SU-DHL-6 (cell line): ENCODE data around the gene LRRC46.

Source experiments
- CTCF ChIP-seq: fragments of 200-600 bp; sonication (generic); IDR thresholded peaks from one replicate; pipeline ENCODE4 v1.5.1; 2017; ENCODE audit warnings: antibody characterized with exemption, mild to moderate bottlenecking, low read length, moderate library complexity; ENCODE audit not compliant: insufficient read depth, poor library complexity, severe bottlenecking
- EZH2phosphoT487 ChIP-seq: fragments of 200-600 bp; sonication (generic), shearing (Covaris generic); conservative IDR thresholded peaks from 2 replicates; pipeline ENCODE4 v1.6.1; 2018; ENCODE audit warnings: mild to moderate bottlenecking, antibody characterized with exemption, low read length, moderate library complexity, mixed read lengths

GRCh38 chr17:47816111-47816735, 15.2 kb upstream of the LRRC46 start:
- TF ChIP-seq CTCF (no peak), EZH2phosphoT487 (no peak)
